Embryonic facial prominence (tissue), 1 donor: ENCODE data around the gene HYPK.
A peak's percentile ranks its signal among the peaks of the same experiment; 100 is the strongest.

Source experiments
- DNase-seq: peaks from one replicate; pipeline ENCODE4 v3.0.0-alpha.2; 2016; ENCODE audit errors: extremely low spot score

HYPK gene, protein sequence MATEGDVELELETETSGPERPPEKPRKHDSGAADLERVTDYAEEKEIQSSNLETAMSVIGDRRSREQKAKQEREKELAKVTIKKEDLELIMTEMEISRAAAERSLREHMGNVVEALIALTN

GRCh38 chr15:43800286-43801141 is at the start of gene HYPK:
HYPK (plus strand) TSS chr15:43800599; CDS start chr15:43800623, 24 bp downstream.
- DNase-seq: peak; percentile 90

GRCh38 chr15:43751885-43752284 is 48.5 kb upstream of the HYPK start:
- no peak for DNase-seq

GRCh38 chr15:43762824-43763223 is 37.6 kb upstream of the HYPK start:
- no peak for DNase-seq

DNA sequence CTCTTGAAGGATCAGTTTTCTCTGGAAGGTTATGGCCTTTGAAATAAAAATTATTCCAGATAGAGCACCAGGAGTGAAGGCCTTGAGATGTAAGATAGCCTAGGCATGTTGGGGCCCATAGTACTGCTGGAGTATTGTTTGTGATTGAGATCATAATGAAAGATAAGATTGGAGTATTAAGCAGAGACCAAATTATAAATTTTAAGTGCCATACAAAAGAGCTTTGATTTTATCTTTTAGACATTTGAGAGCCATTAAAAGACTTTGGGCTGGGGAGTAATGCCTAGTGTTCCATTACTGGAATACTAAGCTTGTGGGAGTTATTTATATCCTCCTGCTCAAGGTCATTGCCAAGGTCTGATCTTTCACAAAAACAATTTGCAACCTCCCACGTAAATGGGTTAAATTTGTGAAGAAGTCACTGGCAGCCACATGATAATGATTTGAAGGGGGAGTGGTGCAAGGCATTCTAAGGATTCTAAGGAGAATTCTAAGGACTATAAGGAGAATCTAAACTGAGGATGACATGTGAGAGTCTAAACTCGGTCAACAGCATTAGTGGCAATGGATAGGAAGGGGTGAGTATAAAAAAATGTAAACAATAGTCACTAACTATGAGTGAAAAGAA is 36.5 kb upstream of the HYPK start:
- DNase-seq: no peak

- DNase-seq: no peak
These were observed 30.7 kb upstream of the HYPK start for GRCh38 chr15:43769584-43770228.

DNA sequence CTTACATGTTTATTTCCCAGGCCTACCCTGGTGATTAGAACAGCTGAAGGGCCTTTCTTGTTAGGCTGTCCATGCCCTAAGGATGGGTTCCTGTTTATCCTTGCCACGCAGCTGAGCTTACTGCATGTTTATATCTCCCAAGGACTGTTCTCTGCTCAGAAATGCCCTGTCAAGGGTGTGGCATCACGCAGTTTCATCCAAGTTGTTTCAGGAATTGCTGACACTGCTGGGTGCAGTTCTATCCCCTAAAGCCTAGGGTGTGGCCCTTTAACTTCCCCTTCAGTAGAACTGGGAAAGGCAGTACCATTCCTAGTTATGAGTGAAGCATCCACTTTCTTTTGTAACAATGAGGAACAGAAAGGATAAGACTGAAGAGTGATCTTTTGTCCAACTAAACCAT is 28.6 kb upstream of the HYPK start:
- no peak for DNase-seq

GRCh38 chr15:43772624-43773023 is 27.8 kb upstream of the HYPK start:
- peak; percentile 3 for DNase-seq

DNA sequence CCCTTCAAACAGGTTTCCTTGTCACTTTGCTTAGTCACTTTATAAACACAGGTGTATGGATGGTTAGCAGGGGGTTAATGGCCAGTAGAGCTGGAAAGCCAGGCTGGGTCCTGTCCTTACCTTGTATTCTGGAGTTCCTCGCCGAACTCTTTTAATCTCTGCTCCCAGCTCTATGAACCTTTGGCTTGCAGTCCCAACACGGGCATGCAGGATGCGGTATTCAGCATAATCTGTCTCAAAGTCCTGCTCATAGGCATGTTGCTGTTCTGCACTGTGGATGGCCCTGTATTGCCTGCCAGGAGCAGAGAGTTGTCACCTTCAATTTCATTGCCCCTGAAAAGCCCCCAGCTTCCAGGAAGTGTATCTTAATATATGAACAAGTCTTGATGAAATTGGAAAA is 26.3 kb upstream of the HYPK start:
- peak; percentile 5 for DNase-seq

DNA sequence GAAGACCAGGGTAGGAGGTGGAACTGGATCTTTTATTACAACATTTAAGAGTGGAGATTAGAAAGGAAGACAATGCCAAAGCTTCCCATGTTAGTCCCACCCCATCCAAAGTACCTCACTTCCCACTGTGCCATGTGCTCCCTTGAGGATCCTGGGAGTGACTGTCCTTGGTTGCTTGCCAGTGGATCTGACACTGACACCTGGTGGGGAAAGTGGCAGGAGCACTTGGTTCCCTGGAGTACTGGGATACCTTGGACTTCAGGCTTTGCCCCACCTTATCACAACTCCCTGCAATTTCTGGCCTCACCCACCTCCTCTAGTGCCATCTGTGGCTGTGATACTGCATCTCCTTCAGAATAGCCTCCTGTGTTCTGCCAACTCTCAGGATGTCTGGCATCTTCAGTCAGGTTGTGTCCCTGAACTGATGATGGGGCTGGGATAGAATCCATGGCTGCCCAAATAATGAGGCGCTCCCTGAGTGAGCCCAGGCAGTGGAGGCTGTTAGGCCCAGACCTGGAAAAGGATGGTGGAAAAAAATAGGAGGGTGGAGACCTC is 24.9 kb upstream of the HYPK start:
- DNase-seq: peak; percentile 5

GRCh38 chr15:43776101-43776717 is 24.2 kb upstream of the HYPK start:
- DNase-seq: peak; percentile 4

- DNase-seq: peak; percentile 5
These were observed 23.6 kb upstream of the HYPK start, which contains the start of gene ELL3 for GRCh38 chr15:43776718-43777266. ELL3 (minus strand) TSS chr15:43776966; CDS start chr15:43776901, 65 bp downstream.

DNA sequence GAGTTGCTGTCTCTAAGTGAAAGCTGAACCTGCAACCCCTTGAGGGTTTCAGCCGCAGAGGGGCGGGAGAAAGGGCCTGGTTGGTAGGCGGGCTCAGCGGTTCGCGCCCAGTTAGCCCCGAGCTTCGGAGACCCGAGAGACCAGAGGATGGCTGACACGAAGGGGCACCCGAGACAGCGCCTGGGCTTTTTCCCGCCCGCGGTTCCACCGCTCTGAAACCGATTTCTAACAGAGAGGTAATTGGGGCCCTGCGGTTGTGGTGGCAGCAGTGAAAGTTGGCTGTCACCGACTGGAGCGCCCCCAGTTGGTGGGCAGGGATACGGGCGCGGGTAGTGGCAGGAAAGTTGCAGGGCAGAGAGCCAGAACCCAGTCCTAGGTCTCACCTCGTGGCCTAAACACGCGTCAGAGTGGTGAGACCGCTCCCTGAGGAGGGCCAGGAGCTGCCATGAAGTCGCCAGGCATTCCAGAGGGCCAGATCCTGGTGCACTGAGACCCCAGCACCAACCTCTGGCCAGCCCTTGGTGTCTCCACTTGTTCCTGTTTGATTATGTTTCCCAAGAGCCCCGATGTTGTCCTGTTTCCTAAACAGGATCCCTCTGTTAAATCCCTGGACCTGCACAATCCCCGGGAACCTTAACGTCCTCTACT is 23.0 kb upstream of the HYPK start:
- DNase-seq: no peak

DNA sequence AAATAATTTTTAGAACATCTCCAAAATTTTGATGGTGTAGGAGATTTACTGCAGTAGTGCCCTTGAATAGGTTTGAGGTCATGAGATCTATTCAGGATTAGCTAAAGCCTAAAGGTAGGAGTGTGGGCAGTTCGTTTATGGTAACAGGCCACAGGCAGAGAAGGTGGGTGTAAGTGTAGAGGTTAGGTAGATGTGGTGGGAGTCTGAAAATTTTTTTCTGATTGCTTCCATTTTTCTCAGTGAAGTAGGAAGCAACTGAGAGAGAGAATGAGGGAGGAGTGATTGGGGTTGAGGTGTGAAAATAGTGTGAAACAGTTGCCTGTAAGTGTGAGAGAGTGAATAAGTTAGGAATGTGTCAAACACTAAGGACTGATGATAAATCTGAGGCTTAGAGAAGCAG is 21.4 kb upstream of the HYPK start:
- DNase-seq: no peak

DNA sequence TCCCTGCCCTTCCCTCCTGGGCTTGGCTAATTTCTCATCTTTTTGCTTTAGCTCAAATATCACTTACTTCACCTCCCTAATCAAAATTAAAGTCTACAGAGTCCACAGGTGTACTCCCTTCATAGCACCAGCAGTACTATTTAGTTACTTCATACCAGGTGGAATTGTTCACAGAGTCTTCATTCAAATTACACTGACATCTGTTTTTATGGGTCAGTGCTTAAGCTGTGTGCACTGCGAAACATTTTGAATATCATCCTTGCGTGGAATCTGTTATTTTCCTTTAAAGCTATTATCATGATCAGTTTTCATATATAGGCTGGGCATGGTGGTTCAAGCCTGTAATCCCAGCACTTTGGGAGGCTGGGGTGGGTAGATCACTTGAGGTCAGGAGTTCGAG is 11.0 kb upstream of the HYPK start:
- DNase-seq: no peak

GRCh38 chr15:43791993-43792760 is 8.2 kb upstream of the HYPK start, which contains the start of gene SERF2:
SERF2 (plus strand) TSS chr15:43792320; CDS start chr15:43792377, 57 bp downstream.
- DNase-seq: peak; percentile 99

- no peak for DNase-seq
These were observed 7.5 kb upstream of the HYPK start for GRCh38 chr15:43792761-43793476.

DNA sequence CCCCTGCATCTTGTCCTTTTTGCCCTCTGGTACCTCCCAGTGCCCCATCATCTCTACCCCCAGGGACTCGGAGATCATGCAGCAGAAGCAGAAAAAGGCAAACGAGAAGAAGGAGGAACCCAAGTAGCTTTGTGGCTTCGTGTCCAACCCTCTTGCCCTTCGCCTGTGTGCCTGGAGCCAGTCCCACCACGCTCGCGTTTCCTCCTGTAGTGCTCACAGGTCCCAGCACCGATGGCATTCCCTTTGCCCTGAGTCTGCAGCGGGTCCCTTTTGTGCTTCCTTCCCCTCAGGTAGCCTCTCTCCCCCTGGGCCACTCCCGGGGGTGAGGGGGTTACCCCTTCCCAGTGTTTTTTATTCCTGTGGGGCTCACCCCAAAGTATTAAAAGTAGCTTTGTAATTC is 6.8 kb upstream of the HYPK start:
- no peak for DNase-seq

DNA sequence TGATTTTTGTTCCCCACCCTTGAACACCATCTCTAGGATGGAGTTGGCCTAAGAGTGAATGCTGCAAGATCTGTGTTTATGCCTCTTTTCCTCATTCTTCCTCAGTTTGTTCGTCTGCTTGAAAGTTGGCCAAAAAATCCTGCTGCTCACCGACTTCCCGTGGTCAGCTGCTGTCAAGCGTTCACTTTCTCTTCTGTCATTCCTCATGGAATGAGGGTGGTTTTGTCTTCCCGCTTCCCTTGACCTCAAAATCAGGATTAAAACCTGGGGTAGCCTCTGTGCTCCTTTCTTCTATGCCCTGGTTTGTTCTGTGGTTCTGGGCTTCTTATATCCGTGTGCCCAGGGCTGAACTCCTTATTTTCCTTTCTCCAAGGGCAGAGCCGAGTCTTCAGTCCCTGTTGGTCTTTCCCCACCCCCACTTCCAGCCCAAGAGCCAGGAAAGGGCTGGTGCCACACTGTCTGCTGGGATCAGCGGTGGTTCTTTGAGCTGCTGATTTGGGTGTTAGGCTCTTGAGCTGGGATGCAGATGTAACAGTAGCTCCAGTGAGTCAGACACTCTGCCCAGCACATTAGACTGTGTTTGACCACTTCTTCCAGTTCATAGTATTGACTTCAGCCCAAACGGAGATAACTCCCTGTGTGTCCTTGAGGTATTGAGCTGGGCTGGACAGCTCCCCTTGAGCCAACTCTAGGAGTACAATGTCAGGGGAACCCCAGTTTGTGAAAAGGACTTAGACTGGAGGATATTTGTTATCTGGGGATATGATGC is 5.9 kb upstream of the HYPK start:
- no peak for DNase-seq
